Myometrial cell (primary cell): ENCODE measurements around the gene NDFIP1. TPM values are rescaled to one million over a fixed set of nuclear protein-coding genes. Genes with fewer than 3 reads are reported as not detected.

Experiments used
- total RNA-seq: library from RNA; depleted of rRNA; stranded (reverse); fragments of >200 nt; gene quantifications from 2 replicates; pipeline ENCODE4 v1.2.3, GENCODE V29; 2015

Gene NDFIP1, protein sequence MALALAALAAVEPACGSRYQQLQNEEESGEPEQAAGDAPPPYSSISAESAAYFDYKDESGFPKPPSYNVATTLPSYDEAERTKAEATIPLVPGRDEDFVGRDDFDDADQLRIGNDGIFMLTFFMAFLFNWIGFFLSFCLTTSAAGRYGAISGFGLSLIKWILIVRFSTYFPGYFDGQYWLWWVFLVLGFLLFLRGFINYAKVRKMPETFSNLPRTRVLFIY
- total RNA-seq: 43.2 and 73.5 TPM in 2 replicates

DNA sequence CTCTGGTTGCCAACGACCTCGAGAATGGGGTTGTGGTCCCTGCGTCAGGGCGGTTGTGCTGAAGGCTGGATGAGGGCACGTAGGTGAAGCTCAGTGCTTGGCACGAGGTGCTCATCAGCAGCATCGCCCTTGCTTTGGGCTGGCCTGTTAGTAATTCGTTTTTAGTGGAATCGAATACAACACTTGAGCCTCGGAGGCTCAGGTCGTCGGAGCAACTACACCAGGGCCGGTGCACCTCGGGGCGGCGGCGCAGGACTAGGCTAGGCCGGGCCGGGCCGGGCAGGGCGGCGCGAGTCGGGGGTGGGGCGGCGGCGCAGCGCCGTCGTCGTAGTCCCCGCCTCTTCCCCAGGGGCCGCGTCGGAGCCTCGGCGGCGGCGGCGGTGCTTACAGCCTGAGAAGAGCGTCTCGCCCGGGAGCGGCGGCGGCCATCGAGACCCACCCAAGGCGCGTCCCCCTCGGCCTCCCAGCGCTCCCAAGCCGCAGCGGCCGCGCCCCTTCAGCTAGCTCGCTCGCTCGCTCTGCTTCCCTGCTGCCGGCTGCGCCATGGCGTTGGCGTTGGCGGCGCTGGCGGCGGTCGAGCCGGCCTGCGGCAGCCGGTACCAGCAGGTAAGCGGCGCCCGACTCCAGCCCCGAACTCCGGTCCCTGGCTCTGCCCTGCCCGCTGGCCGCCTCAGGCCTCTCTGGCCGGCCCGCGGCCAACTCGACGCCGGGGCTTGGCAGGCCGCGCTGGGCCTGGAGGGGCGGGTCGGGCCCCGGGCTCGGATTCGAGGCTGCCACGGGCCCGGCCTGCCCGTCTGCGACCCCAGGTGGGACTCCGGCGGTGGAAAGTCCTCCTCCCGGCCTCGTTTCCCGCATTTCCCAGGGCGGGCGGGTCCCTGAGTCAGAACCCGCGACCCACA, at the start of gene NDFIP1:
Gene NDFIP1, plus strand, starts transcription at position 348 of the 899 bp plus-strand sequence. Its CDS starts 196 bp downstream, at position 544.

Other genes with a start within 250 kb of the NDFIP1 start
- not detected in 2 replicates for gene PCDH1, start 230.4 kb upstream of the NDFIP1 start, total RNA-seq
- 34.9 and 46.6 TPM in 2 replicates for gene DELE1, start 184.9 kb upstream of the NDFIP1 start, total RNA-seq
- gene PCDH12, start 150.6 kb upstream of the NDFIP1 start, total RNA-seq: 0.18 and 0.29 TPM in 2 replicates
- gene RNF14, start 139.7 kb upstream of the NDFIP1 start, total RNA-seq: 54.6 and 57.9 TPM in 2 replicates
- 27.1 and 44.4 TPM in 2 replicates for gene GNPDA1, start 95.8 kb upstream of the NDFIP1 start, total RNA-seq
- 26.1 and 31.7 TPM in 2 replicates for gene SPRY4, start 216.2 kb downstream of the NDFIP1 start, total RNA-seq